Measurements from ENCODE around the gene DUOX1. TPM values are rescaled to one million over a fixed set of nuclear protein-coding genes. Genes with fewer than 3 reads are reported as not detected.

DUOX1 gene
- total RNA-seq = under 0.01 TPM in 2 replicates

GRCh38 chr15:45129651-45130129, at the start of gene DUOX1, which contains the start of gene DUOXA1:
TSS of gene DUOX1 (plus strand) at chr15:45129994. CDS start at chr15:45131967, 1,973 bp downstream.
TSS of gene DUOXA1 (minus strand) at chr15:45129879. CDS start at chr15:45123014, 6,865 bp downstream.

GRCh38 chr15:45114076-45114750, 15.6 kb upstream of the DUOX1 start, which contains the start of the genes DUOX2 and DUOXA2:
TSS of gene DUOX2 (minus strand) at chr15:45114172. CDS start at chr15:45113411, 761 bp downstream.
TSS of gene DUOXA2 (plus strand) at chr15:45114326. CDS start at chr15:45114606, 280 bp downstream.

GRCh38 chr15:45187894-45188830, 58.4 kb downstream of the DUOX1 start, which contains the start of gene SHF:
TSS of gene SHF (minus strand) at chr15:45187966. CDS start at chr15:45187951, 15 bp downstream.

Other genes starting within 250 kb of the DUOX1 start
- not detected in 2 replicates for gene TERB2, start 173.3 kb upstream of the DUOX1 start, total RNA-seq
- 6.7 and 7.0 TPM in 2 replicates for gene SORD, start 106.8 kb upstream of the DUOX1 start, total RNA-seq
- under 0.01 TPM in 1 of 2 replicates, not detected in the other for gene DUOX2, start 15.8 kb upstream of the DUOX1 start, total RNA-seq
- not detected in 2 replicates for gene DUOXA2, start 15.7 kb upstream of the DUOX1 start, total RNA-seq
- gene DUOXA1, start 115 bp upstream of the DUOX1 start, total RNA-seq = not detected in 2 replicates
- 2.0 and 2.8 TPM in 2 replicates for gene SHF, start 58.0 kb downstream of the DUOX1 start, total RNA-seq
- under 0.01 TPM in 1 of 2 replicates, not detected in the other for gene SLC28A2, start 122.2 kb downstream of the DUOX1 start, total RNA-seq
- 0.14 and 0.55 TPM in 2 replicates for gene GATM, start 248.6 kb downstream of the DUOX1 start, total RNA-seq